OCI-LY1 (cell line): ENCODE data around the gene IQCF6.

Experiments
- H2AFZ ChIP-seq: fragments of 200-600 bp; sonication (generic), shearing (Covaris generic); 2 replicates; pipeline ENCODE4 v1.6.0; 2014; ENCODE audit warnings: antibody characterized with exemption, mild to moderate bottlenecking, low read length
- H3F3A ChIP-seq: fragments of 200-600 bp; sonication (generic), shearing (Covaris generic); 2 replicates; pipeline ENCODE4 v1.6.0; 2014; ENCODE audit warnings: mild to moderate bottlenecking, antibody characterized with exemption, low read length, moderate library complexity; ENCODE audit not compliant: insufficient read depth
- H3K27ac ChIP-seq: fragments of 200-600 bp; sonication (generic); 2 replicates; pipeline ENCODE4 v1.5.1; 2014; ENCODE audit warnings: low read length, mixed run types, mild to moderate bottlenecking, low read depth; ENCODE audit not compliant: poor library complexity, severe bottlenecking
- H3K27me3 ChIP-seq: fragments of 200-600 bp; sonication (generic); 2 replicates; pipeline ENCODE4 v1.6.0; 2014; ENCODE audit warnings: antibody characterized with exemption, mild to moderate bottlenecking, low read length, moderate library complexity; ENCODE audit not compliant: insufficient read depth
- H3K36me3 ChIP-seq: fragments of 200-600 bp; sonication (generic); 2 replicates; pipeline ENCODE4 v1.6.1; 2014; ENCODE audit warnings: mild to moderate bottlenecking, antibody characterized with exemption, low read length, moderate library complexity, mixed read lengths; ENCODE audit not compliant: insufficient read depth
- H3K4me1 ChIP-seq: fragments of 200-600 bp; sonication (generic); 2 replicates; pipeline ENCODE4 v1.5.1; 2014; ENCODE audit warnings: mild to moderate bottlenecking, low read length, moderate library complexity; ENCODE audit not compliant: insufficient read depth, severe bottlenecking
- H3K4me2 ChIP-seq: fragments of 200-600 bp; sonication (generic), shearing (Covaris generic); 2 replicates; pipeline ENCODE4 v1.6.1; 2014; ENCODE audit warnings: low read length
- H3K4me3 ChIP-seq: fragments of 200-600 bp; sonication (generic); 2 replicates; pipeline ENCODE4 v1.5.1; 2014; ENCODE audit warnings: low read length, low read depth, mild to moderate bottlenecking, mixed read lengths; ENCODE audit not compliant: poor library complexity, severe bottlenecking
- H3K79me2 ChIP-seq: fragments of 200-600 bp; shearing (Covaris generic); 2 replicates; pipeline ENCODE4 v1.6.1; 2016; ENCODE audit warnings: mixed run types, low read length, mixed read lengths; ENCODE audit not compliant: insufficient read depth
- H3K9ac ChIP-seq: fragments of 200-600 bp; sonication (generic), shearing (Covaris generic); 2 replicates; pipeline ENCODE4 v1.6.1; 2014; ENCODE audit warnings: mild to moderate bottlenecking, low read length, mixed read lengths
- H3K9me2 ChIP-seq: fragments of 200-600 bp; sonication (generic), shearing (Covaris generic); 2 replicates; pipeline ENCODE4 v1.6.1; 2014; ENCODE audit warnings: low read depth, mild to moderate bottlenecking, low read length, mixed read lengths
- H3K9me3 ChIP-seq: fragments of 200-600 bp; shearing (Covaris generic); 2 replicates; pipeline ENCODE4 v1.6.1; 2014; ENCODE audit warnings: low read length, mixed read lengths
- H4K20me1 ChIP-seq: fragments of 200-600 bp; sonication (generic), shearing (Covaris generic); 2 replicates; pipeline ENCODE4 v1.6.0; 2016; ENCODE audit warnings: mild to moderate bottlenecking, low read length; ENCODE audit not compliant: insufficient read depth
- CTCF ChIP-seq: fragments of 200-600 bp; sonication (generic), shearing (Covaris generic); IDR thresholded peaks from 2 replicates; pipeline ENCODE4 v1.5.1; 2017; ENCODE audit warnings: mild to moderate bottlenecking, antibody characterized with exemption, low read length, moderate library complexity, mixed read lengths
- EZH2 ChIP-seq: fragments of 200-600 bp; sonication (generic), shearing (Covaris generic); IDR thresholded peaks from 2 replicates; pipeline ENCODE4 v1.8.0; 2017; ENCODE audit warnings: borderline replicate concordance, mixed run types, mild to moderate bottlenecking, antibody characterized with exemption, low read length, moderate library complexity, mixed read lengths

IQCF6 gene

GRCh38 chr3:51751287-51751686, 27.8 kb downstream of the IQCF6 start:
- no peak overlapping the region for H3K4me3 ChIP-seq
- H3F3A ChIP-seq = no peaks in the 10 kb centered on the region
- H4K20me1 ChIP-seq = no peaks in the 10 kb centered on the region
- TF ChIP-seq EZH2 (no peak), CTCF (no peak)
- no peaks in the 10 kb centered on the region for H3K27me3 ChIP-seq
- no peaks in the 10 kb centered on the region for H3K4me1 ChIP-seq
- no peak overlapping the region for H3K9ac ChIP-seq
- H3K4me2 ChIP-seq = no peak overlapping the region
- H3K36me3 ChIP-seq = no peaks in the 10 kb centered on the region; the same call in 1 of the 2 replicates
- no peak overlapping the region for H3K27ac ChIP-seq
- no peaks in the 10 kb centered on the region for H3K9me2 ChIP-seq
- no peaks in the 10 kb centered on the region for H3K9me3 ChIP-seq
- no peaks in the 10 kb centered on the region for H3K79me2 ChIP-seq
- H2AFZ ChIP-seq = no peak overlapping the region

GRCh38 chr3:51750878-51751277, 28.2 kb downstream of the IQCF6 start:
- Histone ChIP-seq H3K9me3 (no peaks in the 10 kb centered on the region), H3K9ac (no peak overlapping the region), H3K36me3 (no peaks in the 10 kb centered on the region; the same call in 1 of the 2 replicates), H3K79me2 (no peaks in the 10 kb centered on the region), H3K27ac (no peak overlapping the region), H3K27me3 (no peaks in the 10 kb centered on the region), H4K20me1 (no peaks in the 10 kb centered on the region), H3K4me2 (no peak overlapping the region), H3K9me2 (no peaks in the 10 kb centered on the region), H3F3A (no peaks in the 10 kb centered on the region), H2AFZ (no peak overlapping the region), H3K4me1 (no peaks in the 10 kb centered on the region), H3K4me3 (no peak overlapping the region)
- no peak for TF ChIP-seq EZH2
- no peak for TF ChIP-seq CTCF

GRCh38 chr3:51748327-51748726, 30.7 kb downstream of the IQCF6 start:
- no peaks in the 10 kb centered on the region for H3K79me2 ChIP-seq
- no peak overlapping the region for H3K9ac ChIP-seq
- H3K4me1 ChIP-seq = no peaks in the 10 kb centered on the region
- H3K4me3 ChIP-seq = no peak overlapping the region
- no peak overlapping the region for H3K27ac ChIP-seq
- H3F3A ChIP-seq = no peaks in the 10 kb centered on the region
- H3K27me3 ChIP-seq = no peaks in the 10 kb centered on the region
- H2AFZ ChIP-seq = no peak overlapping the region
- no peaks in the 10 kb centered on the region; the same call in 1 of the 2 replicates for H3K36me3 ChIP-seq
- no peaks in the 10 kb centered on the region for H4K20me1 ChIP-seq
- H3K9me3 ChIP-seq = no peaks in the 10 kb centered on the region
- TF ChIP-seq CTCF (no peak), EZH2 (no peak)
- H3K4me2 ChIP-seq = no peak overlapping the region
- H3K9me2 ChIP-seq = no peaks in the 10 kb centered on the region
